ENCODE data around the gene TBPL2.
"Not testable (repeated sequence)": the region's sequence is repeated elsewhere in the genome, so short reads cannot be mapped to it uniquely, and the experiment has no call there.

The TBPL2 gene

DNA sequence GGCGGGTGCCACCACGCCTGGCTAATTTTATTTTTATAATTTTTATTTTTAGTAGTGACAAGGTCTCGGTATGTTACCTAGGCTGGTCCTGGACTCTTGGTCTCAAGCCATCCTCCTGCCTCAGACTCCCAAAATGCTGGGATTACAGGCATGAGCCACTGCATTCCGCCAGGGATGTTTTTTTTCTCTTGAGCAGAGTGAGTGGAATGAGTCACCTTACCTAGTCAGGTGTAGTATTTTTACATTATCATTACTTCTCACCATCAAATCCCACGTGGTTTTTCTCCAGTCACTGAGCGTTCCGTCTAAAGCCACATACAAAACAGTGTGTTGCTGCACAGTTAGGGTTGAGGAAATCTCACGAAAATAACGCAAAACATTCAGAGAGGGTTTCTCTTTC is 870 bp upstream of the TBPL2 start:
- DNase-seq (ENCODE audit: low read depth in 2 of 2, low spot score in 1 of 2), result no peak

GRCh38 chr14:55438066-55438683 is 2.2 kb downstream of the TBPL2 start:
- no peak for DNase-seq (ENCODE audit: low read depth in 2 of 2, low spot score in 1 of 2)

DNA sequence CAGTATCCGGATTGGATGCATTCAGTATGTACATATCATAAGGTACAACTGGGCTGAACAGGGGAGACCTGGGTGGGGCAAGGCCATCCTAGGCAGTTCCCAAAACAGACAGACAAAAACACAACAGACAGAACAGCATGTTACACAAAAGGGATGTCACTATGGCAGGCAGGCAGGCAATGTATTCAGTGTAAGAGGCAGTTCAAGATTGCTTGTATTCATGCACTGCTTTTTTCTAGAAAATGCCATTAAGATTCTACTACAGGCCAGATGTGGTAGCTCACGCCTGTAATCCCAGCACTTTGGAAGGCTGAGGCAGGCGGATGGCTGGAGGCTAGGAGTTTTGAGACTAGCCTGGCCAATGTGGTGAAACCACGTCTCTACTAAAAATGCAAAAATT is 3.5 kb downstream of the TBPL2 start:
- DNase-seq (ENCODE audit: low read depth in 2 of 2, low spot score in 1 of 2), result no peak

GRCh38 chr14:55436519-55436918 is 3.9 kb downstream of the TBPL2 start:
- DNase-seq (ENCODE audit: low read depth in 2 of 2, low spot score in 1 of 2), result no peak

DNA sequence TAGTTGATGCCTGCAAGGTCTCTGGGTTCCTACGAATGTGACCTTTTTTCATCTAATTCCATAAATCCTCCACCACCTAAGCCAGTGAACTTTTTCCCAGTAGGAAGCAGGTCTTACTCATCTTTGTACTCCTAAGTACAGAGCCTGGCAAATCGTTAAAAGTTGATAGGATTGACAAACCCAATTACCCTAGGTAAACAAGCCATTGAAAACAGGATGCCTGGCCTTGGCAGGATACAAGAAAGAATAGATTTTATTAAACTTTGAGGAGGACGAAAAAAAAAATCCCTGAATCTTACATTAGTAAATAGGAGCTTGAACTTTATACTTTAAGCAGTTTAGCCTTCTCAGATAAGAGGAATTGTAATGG is 5.6 kb downstream of the TBPL2 start:
- no peak for DNase-seq (ENCODE audit: low read depth in 2 of 2, low spot score in 1 of 2)

DNA sequence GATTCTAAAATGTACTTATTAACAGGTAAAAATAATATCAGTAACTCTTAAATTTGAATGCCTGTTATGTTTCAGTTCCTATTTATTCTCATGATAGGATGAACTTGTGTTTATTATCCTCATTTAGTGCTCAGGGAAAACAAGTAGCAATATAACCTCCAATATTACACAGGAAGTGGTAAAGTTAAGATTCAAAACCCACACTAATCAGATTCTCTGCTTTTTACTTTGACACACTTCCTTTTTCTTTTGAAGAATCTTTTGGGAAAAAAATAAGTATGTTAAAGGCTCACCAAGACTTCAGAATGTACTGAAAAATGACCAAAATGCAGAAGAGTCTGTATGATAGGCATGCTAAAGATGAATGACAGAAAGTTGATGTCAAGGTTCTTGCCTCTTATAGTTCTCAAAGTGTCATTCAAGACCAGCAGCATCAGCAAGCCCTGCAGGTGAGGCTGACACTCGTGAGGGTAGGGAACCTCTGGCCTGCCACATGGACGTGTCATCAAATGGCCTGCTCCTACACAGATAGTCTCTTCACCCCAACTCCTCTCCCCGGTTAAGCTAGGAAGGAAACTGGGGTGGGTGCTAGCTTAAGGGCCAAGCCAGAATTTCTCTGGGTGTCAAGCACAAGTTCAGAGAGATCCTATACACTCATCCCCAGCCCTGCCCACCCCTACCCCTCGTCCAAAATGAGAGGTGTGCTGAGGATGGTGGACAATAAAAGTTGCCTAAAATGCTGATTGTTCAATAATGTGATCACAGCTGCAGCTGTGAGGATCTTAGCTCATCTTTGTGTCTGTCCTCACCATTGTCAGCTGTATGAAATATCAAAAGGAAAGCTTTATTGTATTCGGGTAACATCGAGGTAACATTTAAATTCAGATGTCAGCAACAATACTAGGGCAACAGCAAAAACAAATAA is 6.3 kb downstream of the TBPL2 start:
- no peak for DNase-seq (ENCODE audit: low read depth in 2 of 2, low spot score in 1 of 2)

- DNase-seq (ENCODE audit: low read depth in 2 of 2, low spot score in 1 of 2), result no peak
Observed at GRCh38 chr14:55432628-55433027, 7.8 kb downstream of the TBPL2 start.

- no peak for DNase-seq (ENCODE audit: low read depth in 2 of 2, low spot score in 1 of 2)
Observed at GRCh38 chr14:55430024-55430690, 10.3 kb downstream of the TBPL2 start.

- no peak for DNase-seq (ENCODE audit: low read depth in 2 of 2, low spot score in 1 of 2)
Observed at GRCh38 chr14:55427439-55427838, 13.0 kb downstream of the TBPL2 start.

- DNase-seq (ENCODE audit: low read depth in 2 of 2, low spot score in 1 of 2), result no peak
Observed at GRCh38 chr14:55426891-55427290, 13.5 kb downstream of the TBPL2 start.

DNA sequence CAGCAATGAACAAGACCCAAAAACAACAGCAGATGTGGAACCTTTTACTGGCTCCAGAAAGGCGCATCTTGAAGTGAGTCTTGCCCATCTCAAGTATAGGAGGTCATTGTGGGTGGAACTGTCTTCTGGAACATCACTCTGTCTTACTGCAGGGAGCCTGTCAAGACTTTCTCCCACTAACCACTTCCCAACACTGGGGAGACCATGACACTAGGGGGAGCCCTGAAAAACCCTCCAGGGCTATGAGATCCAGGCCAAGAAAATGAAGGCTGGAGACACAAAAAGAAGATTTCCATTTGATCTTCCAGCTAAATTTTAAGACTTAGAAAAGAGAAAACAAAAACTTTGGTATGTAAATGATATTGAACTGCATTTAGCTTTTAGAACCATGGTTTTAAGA is 15.3 kb downstream of the TBPL2 start:
- DNase-seq (ENCODE audit: low read depth in 2 of 2, low spot score in 1 of 2), result no peak

DNA sequence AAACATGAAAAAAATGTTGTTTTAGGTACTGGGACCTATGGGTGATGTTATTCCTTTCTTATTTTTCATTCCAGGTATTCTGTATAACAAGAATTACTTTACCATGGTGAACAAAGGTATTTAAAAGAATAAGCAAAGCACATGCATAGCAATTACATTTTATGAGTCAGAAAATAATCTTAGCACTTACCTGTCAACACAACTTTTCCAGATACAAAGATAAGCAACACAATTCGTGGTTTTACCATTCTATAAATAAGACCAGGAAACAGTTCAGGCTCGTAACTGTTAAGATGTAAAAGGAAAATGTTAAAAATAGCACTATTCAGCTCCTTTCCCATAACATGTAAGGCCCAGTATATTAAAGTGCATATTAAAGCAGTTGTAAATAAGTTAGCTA is 16.4 kb downstream of the TBPL2 start:
- no peak for DNase-seq (ENCODE audit: low read depth in 2 of 2, low spot score in 1 of 2)

GRCh38 chr14:55422338-55422737 is 18.1 kb downstream of the TBPL2 start:
- DNase-seq (ENCODE audit: low read depth in 2 of 2, low spot score in 1 of 2), result not testable (repeated sequence)

DNA sequence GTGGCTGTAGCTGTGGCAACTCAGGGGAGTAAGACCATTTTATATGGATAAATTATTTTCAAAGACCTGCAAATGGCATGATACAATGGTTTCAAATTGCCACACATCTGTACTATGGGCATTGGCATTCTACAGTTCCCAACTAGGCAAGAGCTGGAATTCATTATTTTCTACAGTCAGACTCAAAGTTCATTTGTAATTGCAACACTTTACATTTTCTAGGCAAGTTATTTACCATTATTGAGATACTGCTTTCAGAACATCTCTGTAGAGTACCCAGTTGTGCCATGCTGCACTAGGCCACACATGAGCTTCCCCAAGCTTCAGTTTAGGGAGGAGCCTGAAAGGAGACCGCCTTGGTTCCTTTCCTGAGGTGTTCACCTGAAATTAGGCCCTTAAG is 20.8 kb downstream of the TBPL2 start:
- no peak for DNase-seq (ENCODE audit: low read depth in 2 of 2, low spot score in 1 of 2)

- DNase-seq (ENCODE audit: low read depth in 2 of 2, low spot score in 1 of 2), result no peak
Observed at GRCh38 chr14:55418411-55418810, 22.0 kb downstream of the TBPL2 start.

DNA sequence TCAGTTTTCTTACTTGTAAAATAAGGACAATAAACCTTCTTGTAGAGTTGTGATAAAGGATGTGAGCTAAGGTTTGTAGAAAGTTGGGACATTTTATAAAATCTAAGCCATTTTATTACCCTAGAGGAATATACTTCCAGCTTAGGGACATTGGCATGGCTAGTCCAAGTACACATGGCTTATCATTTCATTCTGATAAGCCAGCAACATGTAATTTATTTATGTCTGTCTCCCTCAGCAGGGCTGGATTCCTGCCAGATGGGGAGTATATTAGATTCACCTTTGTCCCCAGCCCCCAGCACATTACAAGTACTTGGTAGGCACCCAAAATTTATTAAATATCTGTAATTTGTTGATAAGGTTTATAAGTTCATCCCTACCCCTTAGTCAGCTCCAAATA is 22.5 kb downstream of the TBPL2 start:
- DNase-seq (ENCODE audit: low read depth in 2 of 2, low spot score in 1 of 2), result no peak

DNA sequence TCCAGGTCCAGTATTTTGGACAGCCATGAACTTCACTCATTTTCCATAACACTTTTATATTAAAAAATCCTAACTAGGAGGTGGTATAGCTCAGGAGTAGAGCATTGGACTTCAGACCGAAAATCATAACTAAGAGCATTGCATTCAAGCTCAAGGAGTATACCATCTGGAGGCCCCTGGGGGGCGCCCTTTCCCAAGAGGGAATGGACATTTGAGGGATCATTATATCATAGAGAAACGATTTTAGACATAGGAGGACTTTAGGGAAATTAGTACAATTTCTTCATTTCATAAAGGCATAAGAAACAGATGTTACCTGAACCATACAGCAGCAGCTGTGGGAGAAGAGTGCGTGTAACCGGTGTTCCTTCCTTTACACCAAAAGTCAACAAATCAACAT is 23.6 kb downstream of the TBPL2 start:
- DNase-seq (ENCODE audit: low read depth in 2 of 2, low spot score in 1 of 2), result no peak

GRCh38 chr14:55414551-55414950 is 25.9 kb downstream of the TBPL2 start:
- no peak for DNase-seq (ENCODE audit: low read depth in 2 of 2, low spot score in 1 of 2)

GRCh38 chr14:55412676-55413075 is 27.7 kb downstream of the TBPL2 start:
- no peak for DNase-seq (ENCODE audit: low read depth in 2 of 2, low spot score in 1 of 2)

DNA sequence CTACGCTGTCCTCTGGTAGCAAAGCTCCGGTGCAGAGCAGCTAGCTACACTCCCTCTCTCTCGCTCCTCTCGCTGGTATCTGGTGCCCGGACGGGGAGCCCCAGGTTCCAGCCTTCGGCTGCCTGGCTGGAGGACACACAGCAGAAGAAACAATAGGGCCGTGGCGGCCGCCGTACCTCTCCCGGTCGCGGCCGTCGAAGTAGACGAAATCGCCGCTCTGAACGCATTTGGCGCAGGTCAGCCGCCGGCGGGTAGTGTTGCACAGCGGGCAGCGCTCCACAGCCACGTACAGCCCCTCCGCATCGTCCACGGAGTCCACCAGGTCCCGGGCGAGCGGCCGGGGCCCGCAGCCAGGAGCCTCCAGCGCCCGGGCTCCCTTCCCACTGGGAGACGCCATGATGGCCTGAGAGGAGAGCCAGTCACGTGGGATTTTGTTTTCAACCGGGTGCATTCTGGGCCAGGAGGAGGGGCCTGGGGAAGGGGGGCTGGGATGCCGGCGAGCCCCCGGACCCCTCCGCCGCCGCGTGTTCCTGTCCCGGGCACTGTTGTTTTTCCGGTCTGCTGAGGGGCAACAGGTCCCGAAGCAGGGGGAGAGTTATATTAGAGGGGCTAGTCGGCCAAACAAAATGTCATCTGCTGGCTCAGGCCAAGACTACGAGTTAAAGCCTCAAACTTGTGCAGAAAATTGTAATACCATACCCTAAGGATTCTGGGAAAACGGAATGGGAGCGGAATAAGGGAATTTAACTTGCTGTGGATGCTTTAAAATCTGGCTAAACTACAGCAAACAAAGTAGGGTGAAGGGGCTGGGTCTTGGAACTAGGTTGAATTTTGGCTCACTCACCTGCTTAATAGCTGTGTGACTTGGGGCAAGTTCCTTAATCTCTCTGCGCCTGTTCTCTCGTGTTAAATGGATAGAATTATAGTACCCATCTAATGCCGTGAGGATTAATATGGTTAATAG is 28.7 kb downstream of the TBPL2 start, which contains the start of gene ATG14:
Gene ATG14, minus strand, starts transcription at position 405 of the 964 bp plus-strand sequence. Its CDS starts 8 bp downstream, at position 397.
- peak; percentile 45 to 60 for DNase-seq (ENCODE audit: low read depth in 2 of 2, low spot score in 1 of 2)

DNA sequence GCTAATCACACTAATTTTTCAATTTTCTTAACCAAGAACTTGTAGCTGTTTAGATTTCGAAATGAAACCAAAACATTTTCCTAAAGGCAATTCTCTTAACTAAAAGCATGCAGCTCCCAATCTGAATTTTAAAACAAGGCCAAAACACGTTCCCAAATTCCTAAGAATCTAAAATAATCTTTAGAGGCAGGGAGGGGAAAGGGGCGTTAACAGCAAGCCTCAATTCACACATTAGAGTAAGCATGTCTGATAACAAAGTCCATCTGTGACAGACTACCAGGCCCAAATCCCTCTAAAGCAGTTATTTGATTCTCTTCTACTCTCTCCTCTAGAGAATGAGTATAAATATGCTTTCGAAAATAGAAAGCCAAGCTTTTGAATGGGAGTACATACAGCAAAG is 29.5 kb downstream of the TBPL2 start:
- no peak for DNase-seq (ENCODE audit: low read depth in 2 of 2, low spot score in 1 of 2)
